ENCODE measurements around the gene ETV4.
"Not testable (repeated sequence)": the region's sequence is repeated elsewhere in the genome, so short reads cannot be mapped to it uniquely, and the experiment has no call there.

The ETV4 gene

GRCh38 chr17:43517161-43517560 is 29.0 kb downstream of the ETV4 start:
- DNase-seq (ENCODE audit: low read depth in 2 of 2), result no peak

GRCh38 chr17:43515656-43516055 is 30.5 kb downstream of the ETV4 start:
- no peak for DNase-seq (ENCODE audit: low read depth in 2 of 2)

GRCh38 chr17:43511199-43511598 is 34.9 kb downstream of the ETV4 start:
- DNase-seq (ENCODE audit: low read depth in 2 of 2), result not testable (repeated sequence)

- not testable (repeated sequence) for DNase-seq (ENCODE audit: low read depth in 2 of 2)
Observed at GRCh38 chr17:43509440-43509839, 36.7 kb downstream of the ETV4 start.

- DNase-seq (ENCODE audit: low read depth in 2 of 2), result no peak
Observed at GRCh38 chr17:43490621-43491020, 55.5 kb downstream of the ETV4 start.

GRCh38 chr17:43483674-43484551 is 62.2 kb downstream of the ETV4 start, which contains the start of gene DHX8:
Gene DHX8 (plus strand): TSS chr17:43483975. CDS start chr17:43484038, 63 bp downstream.
- DNase-seq (ENCODE audit: low read depth in 2 of 2), result peak; percentile 97 to 99

GRCh38 chr17:43482103-43483012 is 63.8 kb downstream of the ETV4 start:
- DNase-seq (ENCODE audit: low read depth in 2 of 2), result no peak

- no peak for DNase-seq (ENCODE audit: low read depth in 2 of 2)
Observed at GRCh38 chr17:43479948-43480347, 66.2 kb downstream of the ETV4 start.
